AG04450 (cell line): ENCODE measurements around the gene NHLH1. TPM values are rescaled to one million over a fixed set of nuclear protein-coding genes. Genes with fewer than 3 reads are reported as not detected.

ENCODE experiments used
- CTCF ChIA-PET: fragments of 300-600, 350-600 bp; formaldehyde crosslinking; extraction: SDS; loops from one replicate; lab custom pipeline; 2022; ENCODE audit warnings: antibody characterized with exemption, inconsistent platforms; lab: Charles Lee
- POLR2A ChIA-PET: fragments of 350-600 bp; formaldehyde crosslinking; extraction: SDS; loops from one replicate; lab custom pipeline; 2021; ENCODE audit warnings: antibody characterized with exemption, inconsistent platforms; lab: Yijun Ruan, JAX
- DNase-seq: peaks from one replicate; pipeline ENCODE4 v3.0.0-alpha.2; 2011; ENCODE audit warnings: low read depth, low spot score
- H3K27ac ChIP-seq: one replicate; pipeline ENCODE4 v1.5.1; 2012; ENCODE audit warnings: low read depth, low read length, control low read depth
- H3K27me3 ChIP-seq: one replicate; pipeline ENCODE4 v1.6.0; 2012; ENCODE audit warnings: low read length; ENCODE audit not compliant: control insufficient read depth, insufficient read depth
- H3K4me3 ChIP-seq: 2 replicates; pipeline ENCODE4 v1.5.1; 2011; ENCODE audit warnings: mild to moderate bottlenecking, low read depth, low read length, control low read depth
- H3K9me3 ChIP-seq: 2 replicates; pipeline ENCODE4 v1.5.1; 2012; ENCODE audit warnings: low read length; ENCODE audit not compliant: control insufficient read depth, insufficient read depth
- polyA plus RNA-seq: library from polyadenylated mRNA; depleted of rRNA; stranded (reverse); fragments of >200 nt; gene quantifications from 2 replicates; pipeline ENCODE4 v1.2.3, GENCODE V29; 2011
- TF ChIP-seq, protein P1 (sequence below): IDR thresholded peaks from 2 replicates; pipeline ENCODE4 v1.5.1; 2011; ENCODE audit warnings: low read depth, low read length, control low read depth, inconsistent platforms

NHLH1 gene
- polyA plus RNA-seq, 1 experiment, result 0.35 TPM

DNA sequence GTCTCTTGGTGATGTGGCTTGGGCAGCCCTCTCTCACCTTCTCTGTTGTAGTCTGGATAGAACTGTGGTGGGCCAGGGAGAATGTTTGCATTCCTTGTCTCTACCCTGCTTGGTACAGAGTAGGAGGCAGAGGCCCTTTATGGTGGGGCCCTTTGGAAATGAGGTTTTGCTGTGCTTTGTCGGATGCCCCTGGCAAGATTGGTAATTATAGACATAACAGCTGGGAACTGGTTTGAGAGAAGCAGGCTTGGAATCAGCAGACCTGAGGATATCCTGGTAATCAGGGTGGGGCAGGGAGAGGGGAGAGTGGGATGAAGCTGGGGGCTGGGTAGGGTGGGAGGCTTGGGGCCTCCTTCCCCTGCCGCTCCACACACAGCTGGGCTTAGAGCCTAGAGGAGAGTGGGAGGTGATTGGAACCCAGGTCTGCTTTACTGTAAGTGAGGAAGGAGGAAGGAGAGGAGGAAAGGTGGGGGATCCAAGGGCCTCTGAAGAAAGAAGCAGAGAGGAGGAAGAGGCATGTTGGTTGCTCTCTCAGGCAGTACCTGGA, 38.5 kb downstream of the NHLH1 start:
- no peak for DNase-seq
- Histone ChIP-seq H3K4me3 (no peak overlapping the region), H3K9me3 (no peaks in the 10 kb centered on the region), H3K27me3 (peaks cover 25% of the 10 kb centered on the region), H3K27ac (no peak overlapping the region)
- CTCF ChIA-PET, result interaction anchor here (1.3 kb wide), 1 partner anchor 320 kb away, joined by 3 read pairs; no protein-coding TSS in a partner anchor
- TF ChIP-seq, protein P1, sequence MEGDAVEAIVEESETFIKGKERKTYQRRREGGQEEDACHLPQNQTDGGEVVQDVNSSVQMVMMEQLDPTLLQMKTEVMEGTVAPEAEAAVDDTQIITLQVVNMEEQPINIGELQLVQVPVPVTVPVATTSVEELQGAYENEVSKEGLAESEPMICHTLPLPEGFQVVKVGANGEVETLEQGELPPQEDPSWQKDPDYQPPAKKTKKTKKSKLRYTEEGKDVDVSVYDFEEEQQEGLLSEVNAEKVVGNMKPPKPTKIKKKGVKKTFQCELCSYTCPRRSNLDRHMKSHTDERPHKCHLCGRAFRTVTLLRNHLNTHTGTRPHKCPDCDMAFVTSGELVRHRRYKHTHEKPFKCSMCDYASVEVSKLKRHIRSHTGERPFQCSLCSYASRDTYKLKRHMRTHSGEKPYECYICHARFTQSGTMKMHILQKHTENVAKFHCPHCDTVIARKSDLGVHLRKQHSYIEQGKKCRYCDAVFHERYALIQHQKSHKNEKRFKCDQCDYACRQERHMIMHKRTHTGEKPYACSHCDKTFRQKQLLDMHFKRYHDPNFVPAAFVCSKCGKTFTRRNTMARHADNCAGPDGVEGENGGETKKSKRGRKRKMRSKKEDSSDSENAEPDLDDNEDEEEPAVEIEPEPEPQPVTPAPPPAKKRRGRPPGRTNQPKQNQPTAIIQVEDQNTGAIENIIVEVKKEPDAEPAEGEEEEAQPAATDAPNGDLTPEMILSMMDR, result no peak
- POLR2A ChIA-PET, result no interaction called here

DNA sequence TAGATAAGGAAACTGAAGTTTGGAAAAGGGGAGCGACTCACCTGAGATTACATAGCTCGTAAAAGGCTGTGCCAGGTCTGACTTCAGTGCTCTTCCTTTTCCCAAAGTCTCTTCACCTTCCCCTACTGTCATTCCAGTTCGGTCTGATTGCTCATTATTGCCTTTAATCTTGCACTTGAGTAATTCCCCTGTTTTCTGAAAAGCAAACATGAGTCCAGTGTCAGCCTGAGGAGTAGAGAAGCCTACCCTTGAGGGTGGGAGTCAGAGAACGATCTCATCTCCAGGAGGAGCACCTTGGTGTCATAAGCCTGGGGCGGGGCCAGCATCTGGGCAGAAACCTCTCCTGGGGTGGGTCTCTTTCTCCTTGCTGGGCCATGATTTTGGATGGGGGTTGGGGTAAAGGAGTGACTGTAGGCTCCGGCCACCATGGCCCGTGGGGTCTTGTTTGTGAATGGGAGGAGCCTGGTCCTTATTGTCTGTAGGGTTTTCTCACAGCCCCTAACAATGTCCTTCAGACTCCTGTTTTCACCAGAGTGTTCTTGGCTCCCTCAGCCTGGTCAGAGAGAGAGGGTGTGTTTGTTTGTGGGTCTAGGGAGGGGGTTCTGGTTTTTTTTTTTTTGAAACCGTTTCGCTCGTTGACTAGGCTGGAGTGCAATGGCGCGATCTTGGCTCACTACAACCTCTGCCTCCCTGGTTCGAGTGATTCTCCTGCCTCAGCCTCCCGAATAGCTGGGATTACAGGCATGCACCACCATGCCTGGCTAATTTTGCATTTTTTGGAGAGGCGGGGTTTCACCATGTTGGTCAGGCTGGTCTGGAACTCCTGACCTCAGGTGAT, 39.5 kb downstream of the NHLH1 start:
- H3K4me3 ChIP-seq, result no peak overlapping the region
- POLR2A ChIA-PET, result no interaction called here
- peaks cover 19% of the 10 kb centered on the region for H3K27me3 ChIP-seq
- TF ChIP-seq, protein P1, result no peak
- CTCF ChIA-PET, result interaction anchor here (1.3 kb wide), 1 partner anchor 321 kb away, joined by 3 read pairs; no protein-coding TSS in a partner anchor
- no peak for DNase-seq
- no peaks in the 10 kb centered on the region for H3K9me3 ChIP-seq
- H3K27ac ChIP-seq, result no peak overlapping the region

DNA sequence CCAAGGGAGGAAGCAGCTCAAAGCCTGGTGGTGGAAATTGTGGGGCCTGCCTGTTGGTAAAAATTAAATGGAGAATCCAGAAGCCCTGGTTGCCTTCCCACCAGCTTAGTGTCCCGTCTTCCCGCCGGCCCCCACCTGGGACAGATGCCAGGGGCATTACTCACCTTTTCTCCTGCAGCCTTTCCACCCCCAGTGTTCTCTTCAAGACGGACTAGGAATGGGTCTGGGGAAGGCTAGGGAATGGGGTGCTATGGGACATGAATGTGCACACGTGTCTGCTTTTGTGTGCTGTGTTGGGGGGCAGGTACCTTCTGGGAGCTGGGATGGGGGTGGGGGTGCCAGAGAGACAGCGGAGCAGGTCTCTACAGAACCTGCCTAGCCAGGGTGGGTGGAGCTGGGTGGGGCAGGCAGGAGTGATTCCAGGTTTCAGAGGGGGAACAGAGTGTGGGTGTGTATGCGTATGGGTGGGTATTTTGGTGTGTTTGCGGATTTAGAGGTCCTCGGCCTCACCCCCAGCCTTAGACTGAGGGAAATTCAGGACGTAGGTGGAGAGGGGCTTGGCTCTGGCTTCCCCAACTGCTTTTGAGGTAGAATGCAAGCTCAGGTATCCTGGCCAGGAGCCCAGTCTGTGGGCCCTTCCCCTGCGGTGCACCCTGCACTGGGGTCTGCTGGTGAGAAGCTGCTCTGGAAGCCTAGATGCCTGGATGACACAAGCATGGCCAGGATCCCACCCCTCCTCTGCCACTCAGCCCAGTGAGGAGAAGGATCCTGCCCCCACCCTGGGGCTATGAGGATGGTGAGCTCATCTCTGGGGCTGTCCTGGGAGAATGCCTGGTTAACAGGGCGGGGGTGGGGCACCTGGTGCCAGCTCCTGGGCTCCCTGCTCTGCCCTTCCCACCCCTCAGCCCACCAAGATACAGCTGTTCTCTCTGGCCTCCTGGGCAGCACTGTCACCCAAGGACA, 41.2 kb downstream of the NHLH1 start:
- no peak for DNase-seq
- peaks cover 7% of the 10 kb centered on the region for H3K27me3 ChIP-seq
- H3K4me3 ChIP-seq, result no peak overlapping the region
- TF ChIP-seq, protein P1, result no peak
- H3K9me3 ChIP-seq, result no peaks in the 10 kb centered on the region
- ChIA-PET POLR2A (no interaction called here), CTCF (interaction anchor here (0.5 to 1.8 kb wide), 4 partner anchors 20 to 627 kb away, joined by 3 to 8 read pairs (median 4); partner anchors contain the start of gene DUSP23)
- H3K27ac ChIP-seq, result no peak overlapping the region

DNA sequence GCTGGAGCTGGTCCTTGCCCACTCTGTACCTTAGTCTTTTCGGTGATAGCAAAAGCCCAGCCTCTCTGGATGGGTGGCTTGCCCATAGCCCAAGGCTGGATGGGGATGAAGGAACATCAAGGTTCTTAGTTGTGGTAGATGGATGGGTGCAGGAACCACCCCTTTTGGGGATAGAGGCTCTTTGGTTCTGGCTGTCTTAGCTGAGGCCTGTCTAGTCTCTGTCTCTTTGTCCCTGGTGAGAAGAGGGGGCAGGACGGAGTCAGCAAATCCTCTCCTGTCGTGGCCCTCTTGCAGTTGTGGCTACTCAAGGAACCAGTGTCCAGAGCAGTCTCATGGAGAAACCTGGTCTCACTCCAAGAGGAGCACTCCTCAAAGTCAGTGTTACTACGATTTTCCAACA, 42.0 kb downstream of the NHLH1 start:
- peaks cover 7% of the 10 kb centered on the region for H3K27me3 ChIP-seq
- no peak for DNase-seq
- H3K9me3 ChIP-seq, result no peaks in the 10 kb centered on the region
- TF ChIP-seq, protein P1, result no peak
- ChIA-PET POLR2A (no interaction called here), CTCF (interaction anchor here (0.6 to 1.8 kb wide), 3 partner anchors 20 to 628 kb away, joined by 3 to 8 read pairs (median 5); partner anchors contain the start of gene DUSP23)
- H3K4me3 ChIP-seq, result no peak overlapping the region
- no peak overlapping the region for H3K27ac ChIP-seq
